ENCODE results near the gene ACSF2.

GRCh38 chr17:50477976-50478375, 52.0 kb downstream of the ACSF2 start:
- TF ChIP-seq CTCF (IDR thresholded peaks at IDR 0.05): no peak
- no peak for TF ChIP-seq EZH2 (IDR thresholded peaks at IDR 0.05)
- TF ChIP-seq EZH2phosphoT487 (IDR thresholded peaks at IDR 0.05): no peak

Measured in neural progenitor cell (in vitro differentiated cells).